ENCODE data around the gene UQCR10.

DNA sequence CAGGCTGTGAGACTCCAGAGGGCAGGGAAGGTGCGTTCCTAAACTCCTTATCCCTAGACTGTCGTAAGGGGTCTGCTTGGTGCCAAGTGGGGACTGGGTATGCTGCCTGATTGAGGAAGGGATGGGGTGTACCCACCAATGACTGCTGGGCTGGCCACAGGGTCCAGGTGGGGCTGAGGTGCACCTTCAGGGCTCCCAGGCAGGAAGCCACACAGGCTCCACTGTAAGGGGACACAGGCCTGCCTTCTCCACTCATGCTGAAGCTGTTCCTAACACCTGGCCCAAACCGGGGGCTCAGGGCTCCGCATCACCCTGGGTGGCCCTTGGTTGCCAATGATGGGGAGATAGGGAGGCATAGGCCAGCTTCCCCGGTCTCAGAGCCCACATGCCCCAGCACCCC, 27.0 kb upstream of the UQCR10 start:
- no peak for TF ChIP-seq CTCF (IDR thresholded peaks at IDR 0.05)
- no peak for TF ChIP-seq POLR2AphosphoS5 (IDR thresholded peaks at IDR 0.05; ENCODE audit: insufficient read depth in 1 of 2, low read depth in 1 of 2)
